ENCODE results near the gene IGFL4.

The IGFL4 gene

GRCh38 chr19:46015687-46016425, 24.9 kb downstream of the IGFL4 start:
- Histone ChIP-seq H3K27ac (peak overlapping the region; percentile 31 to 54), H3K4me3 (peak overlapping the region; percentile 60 to 69), H3K27me3 (peaks cover 0 to 10% of the 10 kb centered on the region in 2 donors), H3K4me1 (peaks cover 0 to 28% (median 22%) of the 10 kb centered on the region in 4 donors), H3K9me3 (no peaks in the 10 kb centered on the region), H3K36me3 (peaks cover 0 to 3% (median 0%) of the 10 kb centered on the region in 3 donors)
- TF ChIP-seq CTCF (IDR thresholded peaks at IDR 0.05), result no peak
- DNase-seq, result no peak
- intact Hi-C loops (cut with DNase I; ENCODE audit: low total_unique reads), result loop anchor here (10.0 kb wide), 1 partner anchor 131 kb away; the partner anchor contains the start of gene IRF2BP1

- H3K36me3 ChIP-seq, result peaks cover 0 to 3% (median 0%) of the 10 kb centered on the region in 3 donors
- intact Hi-C loops (cut with DNase I; ENCODE audit: low total_unique reads), result loop anchor here (10.0 kb wide), 1 partner anchor 130 kb away; the partner anchor contains the start of gene IRF2BP1
- H3K9me3 ChIP-seq, result no peaks in the 10 kb centered on the region
- no peak overlapping the region for H3K27ac ChIP-seq
- peaks cover 0 to 10% of the 10 kb centered on the region in 2 donors for H3K27me3 ChIP-seq
- DNase-seq, result peak in 1 of 2 donors; percentile 48
- H3K4me1 ChIP-seq, result peaks cover 0 to 28% (median 22%) of the 10 kb centered on the region in 4 donors
- TF ChIP-seq CTCF (IDR thresholded peaks at IDR 0.05), result no peak
- H3K4me3 ChIP-seq, result peak overlapping the region; percentile 60 to 69
These were observed 25.7 kb downstream of the IGFL4 start for GRCh38 chr19:46014941-46015686.

GRCh38 chr19:46014534-46014933, 26.3 kb downstream of the IGFL4 start:
- H3K27me3 ChIP-seq, result peaks cover 0 to 10% of the 10 kb centered on the region in 2 donors
- H3K36me3 ChIP-seq, result peaks cover 0 to 3% (median 0%) of the 10 kb centered on the region in 3 donors
- peak overlapping the region; percentile 60 to 69 for H3K4me3 ChIP-seq
- intact Hi-C loops (cut with DNase I; ENCODE audit: low total_unique reads), result loop anchor here (10.0 kb wide), 1 partner anchor 130 kb away; the partner anchor contains the start of gene IRF2BP1
- no peak for TF ChIP-seq CTCF (IDR thresholded peaks at IDR 0.05)
- H3K27ac ChIP-seq, result no peak overlapping the region
- no peak for DNase-seq
- H3K9me3 ChIP-seq, result no peaks in the 10 kb centered on the region
- H3K4me1 ChIP-seq, result peaks cover 0 to 28% (median 22%) of the 10 kb centered on the region in 4 donors

- H3K4me1 ChIP-seq, result peaks cover 0 to 5% (median 4%) of the 10 kb centered on the region in 4 donors
- TF ChIP-seq CTCF (IDR thresholded peaks at IDR 0.05), result peak; percentile 59 to 82
- H3K4me3 ChIP-seq, result no peak overlapping the region
- H3K9me3 ChIP-seq, result no peaks in the 10 kb centered on the region
- DNase-seq, result peak in 1 of 2 donors; percentile 54
- H3K27ac ChIP-seq, result no peak overlapping the region
- intact Hi-C loops (cut with DNase I; ENCODE audit: low total_unique reads), result loop anchor here (10.0 kb wide), 1 partner anchor 125 kb away; the partner anchor contains the start of gene IRF2BP1
- peaks cover 0 to under 1% of the 10 kb centered on the region in 2 donors for H3K27me3 ChIP-seq
- H3K36me3 ChIP-seq, result peaks cover 11 to 27% (median 19%) of the 10 kb centered on the region in 3 donors
These were observed 31.0 kb downstream of the IGFL4 start for GRCh38 chr19:46009530-46010510.

GRCh38 chr19:46006411-46006810, 34.4 kb downstream of the IGFL4 start:
- no peaks in the 10 kb centered on the region for H3K27me3 ChIP-seq
- TF ChIP-seq CTCF (IDR thresholded peaks at IDR 0.05), result no peak
- DNase-seq, result no peak
- no peaks in the 10 kb centered on the region for H3K9me3 ChIP-seq
- no peaks in the 10 kb centered on the region for H3K4me1 ChIP-seq
- intact Hi-C loops (cut with DNase I; ENCODE audit: low total_unique reads), result no loop called here
- no peak overlapping the region for H3K4me3 ChIP-seq
- H3K27ac ChIP-seq, result no peak overlapping the region
- peaks cover 11 to 44% (median 30%) of the 10 kb centered on the region in 3 donors for H3K36me3 ChIP-seq

All from tibial artery (tissue), 4 donors.